ENCODE data around the gene MFSD6L.

The MFSD6L gene

DNA sequence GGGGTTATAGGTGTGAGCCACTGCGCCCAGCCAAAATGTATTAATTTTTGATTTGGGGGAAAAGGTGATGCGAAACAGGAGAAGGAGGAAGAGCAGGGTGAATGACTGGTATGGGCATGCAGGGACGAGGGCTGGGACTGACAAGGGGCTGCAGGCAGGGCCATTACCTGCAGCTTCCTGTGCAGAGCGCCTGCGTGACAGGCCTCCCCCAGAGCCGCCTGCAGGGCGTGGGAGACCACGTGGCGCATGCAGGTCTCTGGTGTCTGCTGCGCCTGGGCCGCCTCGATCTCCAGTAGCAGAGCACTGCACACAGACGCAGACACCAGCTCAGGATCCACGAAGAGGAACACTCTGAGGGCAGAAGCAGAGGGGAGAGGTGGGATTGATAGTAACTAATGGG lies 35.9 kb upstream of the MFSD6L start:
- DNase-seq (no peak), ATAC-seq (replicated peaks) (no peak)
- Mint-ChIP-seq H3K36me3 (ENCODE audit: insufficient read depth) (no peaks in the 10 kb centered on the region), H3K27me3 (peaks cover 0 to 10% of the 10 kb centered on the region in 2 donors), H3K4me3 (no peak overlapping the region), H3K4me1 (ENCODE audit: low read depth in 2 of 2) (peaks cover 0 to 2% of the 10 kb centered on the region in 2 donors), H3K9me3 (peaks cover 0 to 1% of the 10 kb centered on the region in 2 donors), H3K27ac (no peak overlapping the region)

DNA sequence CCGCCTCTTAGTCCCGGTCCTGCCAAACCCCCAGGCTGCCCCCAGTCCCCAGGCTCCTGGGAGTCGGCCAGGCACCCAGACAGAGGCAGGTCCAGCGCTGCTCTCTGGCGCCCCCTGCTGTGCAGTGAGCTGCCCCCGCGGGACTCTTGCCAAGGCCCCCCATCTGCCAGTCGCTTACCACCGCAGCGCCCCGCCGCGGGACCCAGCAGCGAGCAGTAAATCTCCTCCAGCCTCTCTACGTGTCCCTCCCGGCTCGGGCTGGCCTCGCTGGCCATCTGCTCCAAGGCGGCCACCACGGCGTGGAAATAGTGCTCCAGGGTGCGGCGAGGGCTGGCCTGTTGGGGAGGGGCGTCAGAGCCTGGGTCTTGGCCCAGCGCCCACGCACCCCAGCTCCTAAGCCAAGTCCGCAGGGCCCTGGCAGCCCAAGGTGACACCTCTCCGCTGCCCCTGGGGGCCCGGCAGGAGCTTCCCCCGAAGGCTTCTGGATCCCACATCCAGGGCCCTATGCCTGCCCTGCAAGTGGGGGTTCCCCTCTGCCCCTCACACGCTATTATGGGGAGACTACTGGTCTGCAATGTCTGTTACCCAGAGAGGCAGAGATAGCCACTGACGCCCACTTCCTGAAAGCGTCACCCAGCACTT lies 33.7 kb upstream of the MFSD6L start:
- no peak for ATAC-seq (replicated peaks)

DNA sequence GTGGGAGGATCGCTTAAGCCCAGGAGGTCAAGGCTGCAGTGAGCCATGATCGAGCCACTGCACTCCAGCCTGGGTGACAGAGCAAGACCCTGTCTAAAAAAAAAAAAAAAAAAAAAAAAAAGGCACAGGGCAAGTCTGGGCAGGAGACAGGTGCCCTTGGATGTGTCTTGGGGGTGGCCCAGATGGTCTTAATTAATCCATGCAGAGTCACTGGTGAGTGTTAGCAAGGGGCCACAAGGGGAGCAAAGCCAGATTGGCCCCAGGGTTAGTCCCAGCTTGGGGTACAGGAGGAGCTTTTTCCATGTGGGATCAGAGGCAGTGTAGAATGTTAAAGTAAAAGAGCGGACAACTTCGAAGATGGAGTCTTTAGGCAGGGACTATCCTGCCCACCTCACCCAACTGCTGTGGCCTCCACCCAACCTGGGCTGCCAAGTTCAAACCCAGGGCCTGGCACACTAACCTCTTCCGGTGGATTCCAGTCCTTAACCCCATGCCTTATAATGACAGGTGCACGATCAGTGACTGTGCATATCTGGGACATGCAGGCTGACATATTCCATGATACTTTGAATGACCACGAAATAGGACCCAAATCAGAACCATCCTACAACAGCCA lies 32.2 kb upstream of the MFSD6L start:
- Mint-ChIP-seq H3K36me3 (ENCODE audit: insufficient read depth) (no peaks in the 10 kb centered on the region), H3K27ac (no peak overlapping the region), H3K4me3 (no peak overlapping the region), H3K4me1 (ENCODE audit: low read depth in 2 of 2) (peaks cover 0 to 2% of the 10 kb centered on the region in 2 donors), H3K27me3 (no peaks in the 10 kb centered on the region), H3K9me3 (peaks cover 0 to 1% of the 10 kb centered on the region in 2 donors)
- ATAC-seq (replicated peaks): no peak
- DNase-seq: no peak

More for the DNA sequence above, 33.7 kb upstream of the MFSD6L start:
- Mint-ChIP-seq H3K4me1 (ENCODE audit: low read depth in 2 of 2) (peaks cover 0 to 2% of the 10 kb centered on the region in 2 donors), H3K27ac (no peak overlapping the region), H3K9me3 (peaks cover 0 to 1% of the 10 kb centered on the region in 2 donors), H3K27me3 (peaks cover 0 to 10% of the 10 kb centered on the region in 2 donors), H3K36me3 (ENCODE audit: insufficient read depth) (no peaks in the 10 kb centered on the region), H3K4me3 (no peak overlapping the region)
- no peak for DNase-seq

DNA sequence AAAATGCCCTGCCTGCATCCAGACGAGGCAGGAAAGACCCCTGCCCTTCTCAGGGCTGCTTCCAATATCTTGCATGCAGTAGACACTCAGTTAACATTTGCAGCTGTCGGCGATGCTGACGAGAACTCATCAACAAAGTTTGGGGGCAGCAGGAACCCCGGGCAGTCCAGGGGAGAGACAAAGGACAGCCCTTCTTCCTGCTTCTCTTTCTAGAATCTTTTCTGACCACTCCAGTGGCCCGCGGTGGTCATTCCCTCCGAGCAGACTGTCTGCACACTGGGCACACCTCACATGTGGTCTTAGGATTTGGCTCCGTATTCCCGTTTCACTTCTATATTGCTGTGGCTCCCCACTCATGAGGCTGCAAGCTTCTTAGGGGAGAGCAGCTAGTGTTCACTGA lies 31.0 kb upstream of the MFSD6L start:
- Mint-ChIP-seq H3K9me3 (peaks cover 0 to 1% of the 10 kb centered on the region in 2 donors), H3K4me3 (no peak overlapping the region), H3K27ac (no peak overlapping the region), H3K27me3 (no peaks in the 10 kb centered on the region), H3K36me3 (ENCODE audit: insufficient read depth) (no peaks in the 10 kb centered on the region), H3K4me1 (ENCODE audit: low read depth in 2 of 2) (peaks cover 0 to 2% of the 10 kb centered on the region in 2 donors)
- ATAC-seq (replicated peaks) (no peak), DNase-seq (no peak)

DNA sequence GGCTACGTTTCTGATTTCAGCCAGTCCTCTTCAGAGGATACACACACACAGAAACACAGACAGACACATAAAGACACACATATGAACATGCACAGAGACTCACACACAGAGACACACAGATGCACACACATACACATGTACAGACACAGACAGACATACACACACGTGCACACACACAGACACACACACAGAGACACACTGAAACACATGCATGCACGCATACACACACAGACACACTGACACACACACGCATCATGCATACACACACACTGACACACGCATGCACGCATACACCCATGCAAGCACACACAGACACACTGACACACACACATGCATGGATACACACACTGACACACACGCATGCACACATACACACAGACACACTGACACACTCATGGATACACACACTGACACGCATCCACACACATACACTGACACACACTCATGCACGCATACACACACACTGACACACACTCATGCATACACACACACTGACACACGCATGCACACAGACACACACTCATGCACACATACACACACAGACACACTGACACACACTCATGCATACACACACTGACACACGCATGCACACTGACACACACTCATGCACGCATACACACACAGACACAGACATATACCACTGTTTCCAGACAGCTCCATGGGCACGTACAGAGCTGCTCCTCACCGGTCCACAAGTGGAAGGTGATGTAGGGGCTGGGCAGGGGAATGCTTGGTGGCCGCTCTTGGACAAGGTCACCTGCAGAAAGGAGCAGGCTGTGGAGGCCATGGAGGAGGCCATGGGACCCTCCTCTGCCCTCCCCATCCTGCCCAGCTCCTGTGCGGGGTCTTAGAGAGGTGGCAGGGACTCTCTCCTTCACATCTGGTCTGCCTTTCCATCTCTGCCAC lies 30.1 kb upstream of the MFSD6L start:
- ATAC-seq (replicated peaks): no peak
- H3K27me3 Mint-ChIP-seq: no peaks in the 10 kb centered on the region
- H3K27ac Mint-ChIP-seq: no peak overlapping the region
- H3K36me3 Mint-ChIP-seq (ENCODE audit: insufficient read depth): no peaks in the 10 kb centered on the region
- no peak overlapping the region for H3K4me3 Mint-ChIP-seq
- H3K4me1 Mint-ChIP-seq (ENCODE audit: low read depth in 2 of 2): no peaks in the 10 kb centered on the region
- H3K9me3 Mint-ChIP-seq: no peaks in the 10 kb centered on the region
- DNase-seq: no peak

DNA sequence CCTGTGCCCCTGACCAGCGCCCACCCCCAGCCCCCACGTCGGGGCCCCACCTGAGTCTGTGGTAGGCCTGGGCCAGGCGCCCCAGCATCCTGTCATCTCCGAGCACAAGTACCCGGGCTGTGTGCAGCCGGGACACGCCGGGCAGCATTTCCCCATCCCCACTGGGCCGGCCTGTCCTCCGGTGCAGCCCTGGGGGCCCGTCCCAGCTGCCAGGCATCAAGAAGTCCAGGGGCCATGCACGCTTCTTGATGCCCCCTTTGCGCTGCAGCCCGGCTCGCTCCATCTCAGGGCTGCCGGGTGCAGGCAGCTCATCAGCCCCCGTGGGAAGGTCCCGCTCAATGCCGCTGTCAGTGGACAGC lies 29.3 kb upstream of the MFSD6L start:
- Mint-ChIP-seq H3K36me3 (ENCODE audit: insufficient read depth) (no peaks in the 10 kb centered on the region), H3K9me3 (no peaks in the 10 kb centered on the region), H3K27me3 (no peaks in the 10 kb centered on the region), H3K27ac (no peak overlapping the region), H3K4me1 (ENCODE audit: low read depth in 2 of 2) (no peaks in the 10 kb centered on the region), H3K4me3 (no peak overlapping the region)
- ATAC-seq (replicated peaks): no peak
- no peak for DNase-seq

DNA sequence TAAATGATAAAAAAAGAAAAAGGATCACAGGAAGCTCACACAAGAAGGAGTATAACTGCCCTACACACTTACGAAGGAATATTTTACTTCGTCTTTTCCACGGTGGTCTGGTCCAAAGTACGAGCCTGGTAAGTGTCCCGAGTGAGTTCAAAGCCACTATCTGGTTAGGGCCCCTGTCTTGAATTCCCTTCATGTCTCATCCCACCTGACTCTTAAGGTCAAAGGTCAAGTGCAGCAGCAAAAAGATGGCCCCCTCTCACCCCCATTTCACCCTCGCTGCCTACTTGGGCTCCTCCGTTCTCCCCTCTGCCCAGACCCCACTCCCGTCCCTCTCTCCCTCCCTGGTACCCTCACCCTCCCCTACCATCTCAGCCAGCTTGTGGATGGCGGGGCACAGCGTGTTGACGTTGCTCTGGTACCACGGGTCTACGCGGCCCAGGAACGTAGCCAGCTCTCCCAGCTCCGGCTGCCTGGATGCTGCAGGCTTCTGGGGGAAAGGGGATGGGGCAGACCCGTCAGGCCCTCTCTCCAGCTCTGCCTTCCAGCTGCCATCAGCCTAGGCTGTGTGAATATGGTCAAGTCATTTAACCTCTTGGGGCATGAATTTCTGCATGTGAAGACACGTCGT lies 27.8 kb upstream of the MFSD6L start:
- H3K27me3 Mint-ChIP-seq: peaks cover 8 to 11% of the 10 kb centered on the region in 2 donors
- no peaks in the 10 kb centered on the region for H3K36me3 Mint-ChIP-seq (ENCODE audit: insufficient read depth)
- peak overlapping the region in 1 of 2 donors; percentile 79 for H3K27ac Mint-ChIP-seq
- DNase-seq: no peak
- H3K4me3 Mint-ChIP-seq: no peak overlapping the region
- no peak for ATAC-seq (replicated peaks)
- no peaks in the 10 kb centered on the region for H3K4me1 Mint-ChIP-seq (ENCODE audit: low read depth in 2 of 2)
- H3K9me3 Mint-ChIP-seq: no peaks in the 10 kb centered on the region

DNA sequence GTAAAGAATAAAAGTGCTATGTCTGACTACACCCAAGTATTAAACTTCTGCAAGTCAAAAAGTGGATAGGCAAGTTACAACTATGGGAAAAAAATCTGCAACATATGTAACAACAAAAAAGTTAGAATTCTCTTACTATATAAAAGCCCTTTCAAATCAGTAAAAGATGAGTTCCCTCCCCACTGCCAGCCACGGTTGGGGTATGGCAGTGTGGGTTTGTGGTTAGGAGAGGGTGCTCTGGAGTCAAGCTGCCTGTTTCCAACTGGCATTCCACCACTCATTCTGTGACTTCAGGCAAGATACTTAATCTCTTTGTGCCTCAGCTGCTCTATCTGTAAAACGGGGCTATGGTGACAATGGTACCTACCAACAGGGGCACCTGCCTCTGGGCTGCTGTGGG lies 26.6 kb upstream of the MFSD6L start:
- no peak for ATAC-seq (replicated peaks)
- no peaks in the 10 kb centered on the region for H3K4me1 Mint-ChIP-seq (ENCODE audit: low read depth in 2 of 2)

DNA sequence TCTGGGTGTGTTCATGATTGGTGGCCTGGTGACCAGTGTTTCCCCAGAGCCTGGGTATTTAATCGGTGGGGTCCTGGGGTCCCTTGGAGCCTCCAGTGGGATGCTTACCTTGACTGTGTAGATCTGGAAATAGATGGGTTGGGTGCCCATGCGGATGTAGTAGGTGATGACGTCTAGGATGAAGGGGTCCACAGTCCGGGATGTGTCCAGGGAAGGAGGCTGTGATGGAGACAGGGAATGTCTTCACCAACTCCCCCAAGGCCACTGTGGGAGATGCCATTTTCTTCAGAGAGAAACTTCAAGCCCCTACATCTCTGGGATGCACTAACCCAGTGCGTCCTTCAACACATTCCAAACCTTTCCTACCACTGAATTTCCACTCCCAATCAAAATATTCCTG lies 24.1 kb upstream of the MFSD6L start:
- no peak for ATAC-seq (replicated peaks)
- no peak overlapping the region for H3K4me3 Mint-ChIP-seq
- no peaks in the 10 kb centered on the region for H3K36me3 Mint-ChIP-seq (ENCODE audit: insufficient read depth)
- no peak for DNase-seq
- no peaks in the 10 kb centered on the region for H3K4me1 Mint-ChIP-seq (ENCODE audit: low read depth in 2 of 2)
- peaks cover 15 to 17% of the 10 kb centered on the region in 2 donors for H3K27me3 Mint-ChIP-seq
- no peaks in the 10 kb centered on the region for H3K9me3 Mint-ChIP-seq
- H3K27ac Mint-ChIP-seq: no peak overlapping the region

More for the DNA sequence above, 26.6 kb upstream of the MFSD6L start:
- no peak for DNase-seq
- peaks cover 15 to 17% of the 10 kb centered on the region in 2 donors for H3K27me3 Mint-ChIP-seq
- no peaks in the 10 kb centered on the region for H3K36me3 Mint-ChIP-seq (ENCODE audit: insufficient read depth)
- peak overlapping the region in 1 of 2 donors; percentile 13 for H3K27ac Mint-ChIP-seq
- H3K9me3 Mint-ChIP-seq: no peaks in the 10 kb centered on the region
- H3K4me3 Mint-ChIP-seq: no peak overlapping the region

DNA sequence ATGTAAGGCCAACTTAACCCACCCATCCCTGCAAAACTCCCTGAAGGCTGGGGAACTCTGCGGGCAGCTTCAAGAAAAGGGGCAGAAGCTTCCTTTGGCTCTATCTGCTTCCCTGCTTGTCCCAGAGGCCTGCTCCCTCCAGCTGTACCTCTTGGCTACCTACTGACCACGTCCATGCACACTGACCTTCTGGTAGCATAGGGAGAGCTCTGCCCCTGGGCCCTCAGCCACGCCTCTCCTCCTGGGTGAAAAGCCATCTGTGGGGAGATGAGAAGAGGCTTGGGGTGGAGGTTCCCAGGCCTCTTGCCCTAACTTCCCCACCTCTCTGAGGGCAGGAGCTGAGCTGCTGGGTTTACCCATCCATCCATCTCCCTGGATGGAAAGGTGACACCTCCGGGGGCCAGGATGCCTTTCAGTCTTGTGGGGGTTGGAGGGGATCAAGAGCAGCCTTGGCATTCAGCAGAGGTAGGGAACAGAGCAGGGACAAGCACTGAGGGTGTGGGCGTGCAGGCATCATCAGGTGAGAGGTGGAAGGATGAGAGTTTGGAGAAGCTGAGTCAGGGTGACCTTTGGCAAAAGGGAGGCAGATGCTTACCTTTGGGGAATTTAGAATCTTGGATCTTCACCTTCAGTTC lies 23.4 kb upstream of the MFSD6L start:
- no peaks in the 10 kb centered on the region for H3K9me3 Mint-ChIP-seq
- H3K27me3 Mint-ChIP-seq: peaks cover 15 to 25% of the 10 kb centered on the region in 2 donors
- H3K36me3 Mint-ChIP-seq (ENCODE audit: insufficient read depth): no peaks in the 10 kb centered on the region
- H3K27ac Mint-ChIP-seq: no peak overlapping the region
- H3K4me3 Mint-ChIP-seq: no peak overlapping the region
- no peaks in the 10 kb centered on the region for H3K4me1 Mint-ChIP-seq (ENCODE audit: low read depth in 2 of 2)
- DNase-seq (no peak), ATAC-seq (replicated peaks) (no peak)

DNA sequence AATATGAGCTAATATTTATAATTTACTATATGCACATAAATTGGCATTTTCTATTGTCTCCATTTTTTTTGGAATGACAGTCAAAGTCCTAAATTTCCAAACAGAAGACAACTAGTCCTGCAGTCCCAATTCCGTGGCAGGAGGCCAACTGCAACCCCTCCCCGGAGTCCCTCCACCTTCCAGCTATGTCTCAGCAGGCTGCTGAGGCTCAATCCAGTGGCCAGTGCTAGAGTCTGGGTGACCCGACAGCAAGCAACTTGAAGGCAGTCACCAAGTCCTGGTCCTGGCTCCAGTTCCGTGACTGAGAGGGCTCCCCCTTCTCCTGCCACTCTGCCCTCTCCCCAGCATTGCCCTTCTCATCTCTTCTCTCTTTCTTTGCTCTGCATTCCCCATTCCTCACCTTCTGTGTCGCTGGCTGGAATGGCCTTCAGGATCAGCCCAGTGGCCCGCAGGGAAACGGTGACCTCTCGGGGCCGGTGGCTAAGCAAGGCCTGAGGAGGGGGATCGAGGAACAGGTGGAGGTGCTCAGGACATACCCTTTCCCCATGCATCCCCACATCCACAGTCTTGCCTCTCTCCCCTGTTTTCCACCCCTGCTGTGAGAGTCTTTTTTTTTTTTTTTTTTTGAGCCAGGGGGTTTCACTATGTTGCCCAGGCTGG lies 22.4 kb upstream of the MFSD6L start:
- peak overlapping the region in 1 of 2 donors; percentile 59 for H3K27ac Mint-ChIP-seq
- no peaks in the 10 kb centered on the region for H3K4me1 Mint-ChIP-seq (ENCODE audit: low read depth in 2 of 2)
- H3K27me3 Mint-ChIP-seq: peaks cover 15 to 25% of the 10 kb centered on the region in 2 donors
- ATAC-seq (replicated peaks): no peak
- H3K9me3 Mint-ChIP-seq: no peaks in the 10 kb centered on the region
- H3K36me3 Mint-ChIP-seq (ENCODE audit: insufficient read depth): no peaks in the 10 kb centered on the region
- H3K4me3 Mint-ChIP-seq: no peak overlapping the region
- DNase-seq: no peak

DNA sequence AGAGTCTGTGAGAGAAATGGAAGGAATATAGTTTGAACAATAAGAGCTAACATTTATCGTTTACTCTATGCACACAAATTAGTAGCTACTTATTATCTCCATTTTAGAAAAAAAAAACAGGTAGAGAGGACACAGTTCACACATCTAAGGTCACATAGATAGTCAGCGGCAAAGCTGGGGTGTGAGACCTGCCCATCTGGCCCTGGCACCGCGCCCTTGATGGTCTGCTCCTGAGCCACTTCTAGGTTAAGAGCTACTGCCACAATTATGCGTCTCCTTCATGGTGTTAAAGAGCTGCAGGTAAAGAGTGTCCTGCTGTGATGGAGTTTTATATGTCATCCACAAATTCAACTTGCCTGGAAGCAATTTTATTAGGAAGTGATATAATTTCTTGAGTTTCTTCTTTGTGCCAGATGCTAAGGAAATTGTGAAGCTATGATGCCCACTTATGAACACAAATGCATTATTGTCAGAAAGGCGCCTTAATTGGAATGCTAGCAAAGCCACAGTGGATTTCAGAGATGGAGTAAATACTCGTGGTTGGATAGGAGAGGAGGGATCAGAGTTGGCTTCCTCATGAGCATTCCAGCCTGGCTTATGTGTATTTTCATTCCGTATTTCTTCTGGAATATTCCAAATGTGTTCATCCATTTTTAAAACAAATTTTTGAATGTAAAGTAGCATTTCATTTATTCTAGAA lies 21.3 kb upstream of the MFSD6L start:
- no peaks in the 10 kb centered on the region for H3K9me3 Mint-ChIP-seq
- no peaks in the 10 kb centered on the region for H3K36me3 Mint-ChIP-seq (ENCODE audit: insufficient read depth)
- H3K27me3 Mint-ChIP-seq: peaks cover 18 to 25% of the 10 kb centered on the region in 2 donors
- DNase-seq (no peak), ATAC-seq (replicated peaks) (no peak)
- no peaks in the 10 kb centered on the region for H3K4me1 Mint-ChIP-seq (ENCODE audit: low read depth in 2 of 2)
- H3K27ac Mint-ChIP-seq: no peak overlapping the region
- H3K4me3 Mint-ChIP-seq: no peak overlapping the region
